A172 (cell line): ENCODE results near the gene SHROOM3. TPM values are rescaled to one million over a fixed set of nuclear protein-coding genes. Genes with fewer than 3 reads are reported as not detected.
"Not testable (repeated sequence)": the region's sequence is repeated elsewhere in the genome, so short reads cannot be mapped to it uniquely, and the experiment has no call there.

Experiments used
- DNase-seq: peaks from one replicate; pipeline ENCODE4 v3.0.0-alpha.2; 2015; ENCODE audit warnings: low spot score
- total RNA-seq: library from RNA; depleted of rRNA; stranded (reverse); fragments of >200 nt; shearing (Covaris generic); gene quantifications from 2 replicates; pipeline ENCODE4 v1.2.3, GENCODE V29; 2014

The SHROOM3 gene
- total RNA-seq, 1 experiment from 2014 or later = 13.2 TPM

GRCh38 chr4:76594173-76594572 lies 159.1 kb downstream of the SHROOM3 start:
- DNase-seq = no peak

DNA sequence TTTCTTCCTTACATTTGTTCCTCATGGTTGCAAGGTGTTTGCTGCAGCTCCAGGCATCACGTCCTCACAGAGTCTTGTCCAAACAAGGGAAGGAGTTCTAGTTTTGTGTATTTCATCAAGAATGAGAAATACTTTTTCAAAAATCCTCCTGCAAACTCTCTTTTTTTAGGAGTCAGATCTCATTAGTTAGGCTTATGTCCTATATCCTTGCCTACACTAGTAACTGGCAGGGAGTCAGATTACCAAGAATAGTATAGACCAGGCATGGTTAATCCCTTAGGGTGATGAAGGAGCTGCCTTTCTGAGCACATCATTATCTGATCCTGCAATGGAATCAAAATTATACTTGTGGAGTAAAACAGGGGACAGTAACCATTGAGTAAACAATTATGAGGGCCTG lies 160.4 kb downstream of the SHROOM3 start:
- no peak for DNase-seq

- no peak for DNase-seq
Measured at GRCh38 chr4:76596713-76597112, 161.7 kb downstream of the SHROOM3 start.

GRCh38 chr4:76597423-76597979 lies 162.5 kb downstream of the SHROOM3 start:
- no peak for DNase-seq

GRCh38 chr4:76600447-76600846 lies 165.4 kb downstream of the SHROOM3 start:
- DNase-seq = peak; percentile 50

DNA sequence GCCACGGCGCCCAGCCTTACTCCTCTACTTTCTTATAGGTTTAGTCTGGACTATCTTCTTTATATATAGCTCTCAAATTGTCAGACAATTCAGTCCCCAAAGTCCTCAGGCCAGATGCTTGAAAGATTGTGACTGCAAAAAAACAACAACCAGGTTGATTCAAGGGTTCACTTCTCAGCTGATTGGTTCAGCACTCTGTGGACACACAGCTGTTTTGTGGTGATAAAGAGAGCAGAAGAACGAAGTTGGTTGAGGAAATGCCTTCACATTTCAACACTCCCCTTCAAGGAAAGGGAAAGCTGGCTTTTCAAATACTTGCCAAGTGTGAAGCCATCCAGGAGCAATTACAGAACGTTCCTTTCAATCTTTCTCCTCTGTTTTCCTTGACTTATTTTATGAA lies 166.8 kb downstream of the SHROOM3 start:
- no peak for DNase-seq

GRCh38 chr4:76605099-76605563 lies 170.1 kb downstream of the SHROOM3 start:
- DNase-seq = peak; percentile 44

DNA sequence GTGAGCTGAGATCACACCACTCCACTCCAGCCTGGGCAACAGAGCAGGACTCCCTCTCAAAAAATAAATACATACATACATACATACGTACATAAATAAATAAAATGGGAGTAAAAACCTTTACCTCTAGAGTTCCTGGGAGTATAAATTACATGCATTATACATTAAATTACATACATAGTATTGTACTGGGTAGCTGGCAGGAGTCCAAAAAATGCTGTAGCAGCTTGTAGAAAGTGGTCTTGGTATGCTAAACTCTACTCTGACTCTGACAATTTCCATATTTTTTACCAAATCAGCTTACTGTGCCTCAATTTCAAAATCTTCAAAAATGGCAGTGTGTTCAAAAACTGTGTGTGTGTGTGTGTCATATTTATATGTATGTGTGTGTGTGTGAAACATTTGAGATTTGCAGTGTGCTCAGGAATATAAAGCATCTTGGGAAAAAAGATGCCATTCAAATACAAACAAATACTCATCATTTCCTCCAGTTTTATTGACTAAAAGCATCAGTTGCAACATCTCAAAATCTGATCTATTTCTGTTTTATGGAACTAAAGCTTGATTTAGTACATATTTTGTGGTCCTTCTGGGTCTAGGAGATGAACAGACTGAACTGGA lies 171.7 kb downstream of the SHROOM3 start:
- DNase-seq = no peak

DNA sequence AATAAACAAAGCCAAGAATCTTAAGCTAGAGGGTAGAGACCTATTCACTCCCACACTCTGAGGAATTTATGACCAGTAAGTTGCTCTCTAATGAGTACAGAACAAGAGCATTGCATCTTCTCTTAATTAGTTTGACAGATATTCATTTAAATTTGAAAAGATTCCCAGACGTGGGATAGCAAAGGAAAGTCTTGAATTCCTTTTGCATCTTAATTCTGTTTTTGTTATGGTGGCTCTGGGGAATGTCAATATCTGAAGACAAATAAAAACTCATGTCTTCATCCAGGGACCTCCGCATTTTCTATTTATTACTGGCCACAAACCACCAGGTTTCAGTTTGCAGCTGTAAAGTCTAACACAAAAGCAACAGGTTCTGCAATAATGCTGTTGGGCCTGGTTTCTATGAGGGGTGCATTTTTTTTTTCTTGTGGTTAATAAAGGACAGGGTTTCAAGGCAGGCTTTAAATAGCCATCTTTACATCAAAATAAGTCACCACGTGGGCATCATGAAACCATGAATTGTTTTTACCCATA lies 172.3 kb downstream of the SHROOM3 start:
- peak; percentile 46 for DNase-seq

GRCh38 chr4:76607846-76608245 lies 172.8 kb downstream of the SHROOM3 start:
- no peak for DNase-seq

GRCh38 chr4:76608549-76608948 lies 173.5 kb downstream of the SHROOM3 start:
- DNase-seq = not testable (repeated sequence)

DNA sequence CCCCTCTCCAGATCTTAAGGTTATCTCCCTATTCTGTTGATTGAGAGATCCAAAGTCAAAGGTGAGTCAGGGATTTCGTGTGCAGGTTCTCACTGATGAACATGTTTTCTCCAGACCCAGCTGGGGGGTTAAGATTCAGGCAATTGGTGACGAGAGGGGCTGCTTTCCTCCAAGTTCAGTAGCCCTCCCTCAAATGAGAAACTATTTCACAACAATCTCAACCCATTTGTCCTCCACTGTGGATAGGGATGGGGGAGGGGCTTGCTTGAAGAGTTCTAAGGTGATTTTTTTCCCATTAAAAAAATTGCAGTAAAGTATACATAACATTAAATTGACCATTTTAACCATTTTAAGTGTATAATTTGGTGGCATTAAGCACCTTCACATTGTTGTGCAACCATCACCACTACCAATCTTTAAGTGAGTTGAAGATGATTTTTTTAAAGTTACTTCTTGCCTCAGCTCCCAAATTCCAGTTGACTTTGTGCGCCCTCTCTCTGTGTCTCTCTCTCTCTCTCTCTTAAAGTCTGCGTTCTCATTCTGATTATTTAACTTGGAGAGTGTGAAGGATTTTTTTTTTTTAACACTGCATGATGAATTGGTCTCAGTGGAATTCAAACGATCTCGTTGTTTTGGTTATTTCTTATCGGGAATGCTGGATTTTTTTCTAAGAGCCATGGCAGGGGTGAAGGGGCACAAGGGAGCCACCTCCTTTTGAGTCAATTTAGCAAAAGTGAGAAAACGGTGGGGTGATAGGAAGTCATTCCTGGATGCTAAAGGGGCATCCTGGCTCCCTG lies 175.9 kb downstream of the SHROOM3 start:
- peak; percentile 53 for DNase-seq

- no peak for DNase-seq
Measured at GRCh38 chr4:76611616-76612207, 176.7 kb downstream of the SHROOM3 start.

GRCh38 chr4:76614589-76614988 lies 179.6 kb downstream of the SHROOM3 start:
- no peak for DNase-seq

DNA sequence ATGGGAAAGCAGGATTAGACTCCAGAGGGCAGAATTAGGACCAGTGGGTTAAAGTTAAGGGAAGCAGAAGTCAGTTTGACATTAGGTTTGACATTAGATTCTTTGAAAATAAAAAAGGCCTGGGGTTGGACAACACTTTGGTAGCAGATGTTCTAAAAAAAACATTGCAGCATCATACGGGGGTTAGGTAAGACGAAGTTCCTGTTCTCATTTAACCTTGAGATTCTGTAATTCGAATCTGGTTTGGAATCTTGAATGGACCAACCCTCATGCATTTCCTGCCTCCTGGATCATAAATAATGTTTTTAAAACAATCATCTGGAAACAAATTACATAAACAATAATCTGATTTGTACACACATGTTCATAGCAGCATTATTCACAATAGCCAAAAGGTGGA lies 181.0 kb downstream of the SHROOM3 start:
- no peak for DNase-seq

DNA sequence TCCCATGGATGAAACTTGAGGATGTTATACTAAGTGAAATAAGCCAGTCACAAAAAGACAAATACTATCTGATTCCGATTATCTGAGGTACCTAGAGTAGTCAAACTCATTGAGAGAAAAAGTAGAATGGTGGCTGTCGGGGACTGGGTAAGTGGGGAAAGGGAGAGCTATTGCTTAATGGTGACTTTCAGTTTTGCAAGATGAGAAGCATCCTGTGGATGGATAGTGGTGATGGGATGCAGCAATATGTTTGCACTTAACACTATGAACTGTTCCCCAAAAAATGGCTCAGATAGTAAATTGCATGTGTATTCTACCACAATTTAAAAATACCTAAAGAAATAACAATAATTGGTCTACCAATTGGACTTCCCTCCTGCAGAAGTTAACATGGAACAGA lies 181.5 kb downstream of the SHROOM3 start:
- no peak for DNase-seq

DNA sequence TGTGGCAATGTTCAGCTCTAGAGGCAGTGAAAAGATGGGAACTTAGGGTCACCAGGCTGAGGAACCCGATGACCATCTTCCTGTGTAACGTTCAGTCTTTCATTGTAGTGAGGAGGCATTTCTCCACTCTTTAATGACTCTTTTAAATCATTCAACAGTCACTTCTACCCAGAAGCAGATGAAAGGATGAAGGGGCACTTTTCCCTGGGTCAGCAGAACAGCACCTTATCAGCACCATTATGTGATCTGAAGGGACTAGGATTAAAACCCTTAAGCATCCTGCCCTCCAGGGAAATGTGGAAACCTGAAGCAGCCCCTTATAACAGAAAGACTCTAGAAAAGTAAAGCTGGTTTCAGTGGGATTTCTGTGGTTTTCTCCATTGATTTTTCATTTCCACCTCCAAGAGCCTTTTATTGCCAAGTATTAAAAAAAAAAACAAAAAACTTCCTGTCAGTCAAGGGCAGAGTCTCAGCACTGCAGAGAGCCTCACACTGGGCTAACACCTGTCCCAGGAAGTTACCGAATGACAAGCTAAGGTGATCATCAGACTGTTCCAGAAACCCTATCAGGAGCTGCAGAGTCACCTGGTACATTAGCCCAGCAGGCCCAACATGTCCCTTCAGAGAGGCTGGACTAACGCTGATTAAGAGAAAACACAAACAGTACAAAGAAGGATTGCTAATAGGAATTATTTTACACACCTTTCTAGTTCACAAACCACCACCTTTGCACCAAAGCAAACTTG lies 185.9 kb downstream of the SHROOM3 start:
- no peak for DNase-seq

GRCh38 chr4:76622126-76622525 lies 187.1 kb downstream of the SHROOM3 start:
- no peak for DNase-seq

- DNase-seq = no peak
Measured at GRCh38 chr4:76622717-76623116, 187.7 kb downstream of the SHROOM3 start.

GRCh38 chr4:76623217-76624045 lies 188.4 kb downstream of the SHROOM3 start:
- DNase-seq = no peak

- DNase-seq = peak; percentile 28
Measured at GRCh38 chr4:76624241-76624681, 189.2 kb downstream of the SHROOM3 start.
